ENCODE measurements around the gene PTMS.

PTMS gene

GRCh38 chr12:6777386-6777785 is 11.2 kb downstream of the PTMS start:
- no peak overlapping the region for H2BK12ac ChIP-seq (ENCODE audit: low read length in 2 of 2)
- H3K9ac ChIP-seq (ENCODE audit: low read length) = peak overlapping the region; percentile 78
- no peak overlapping the region for H2BK5ac ChIP-seq (ENCODE audit: low read depth, low read length, poor library complexity, severe bottlenecking)
- H4K91ac ChIP-seq (ENCODE audit: low read length) = no peak overlapping the region
- no peak for DNase-seq
- no peaks in the 10 kb centered on the region for H3K9me3 ChIP-seq (ENCODE audit: control insufficient read depth, low read length)
- H3K27me3 ChIP-seq (ENCODE audit: control insufficient read depth in 1 of 2, insufficient read depth in 1 of 2, low read length in 2 of 2) = peaks cover 29 to 33% of the 10 kb centered on the region in 2 experiments
- WGBS = 99% methylated on average over 5 of the region's 5 CpGs
- peak overlapping the region; percentile 13 for H2BK15ac ChIP-seq (ENCODE audit: low read depth, poor library complexity, severe bottlenecking)
- H3K4me2 ChIP-seq (ENCODE audit: low read length, poor library complexity, severe bottlenecking) = no peak overlapping the region
- peak overlapping the region in 1 of 2 experiments; percentile 7 for H3K4ac ChIP-seq (ENCODE audit: low read depth in 1 of 2, low read length in 2 of 2)
- H3K14ac ChIP-seq (ENCODE audit: low read length in 2 of 2) = no peak overlapping the region
- no peaks in the 10 kb centered on the region for H3K79me1 ChIP-seq (replicated peaks; ENCODE audit: low read length, poor library complexity, severe bottlenecking)
- no peak overlapping the region for H2BK120ac ChIP-seq (ENCODE audit: low read depth, low read length)
- no peak overlapping the region for H3K4me3 ChIP-seq (ENCODE audit: insufficient read depth in 1 of 2, low read depth in 1 of 2, low read length in 2 of 2)
- H2AK5ac ChIP-seq (ENCODE audit: low read length, severe bottlenecking) = no peak overlapping the region
- H3K18ac ChIP-seq (ENCODE audit: low read depth in 1 of 2, low read length in 2 of 2) = no peak overlapping the region
- no peak overlapping the region for H3K23ac ChIP-seq (ENCODE audit: low read length in 2 of 2)
- H3K27ac ChIP-seq (ENCODE audit: low read length, poor library complexity, severe bottlenecking) = no peak overlapping the region
- peaks cover 0 to 16% of the 10 kb centered on the region in 2 experiments for H3K36me3 ChIP-seq (ENCODE audit: control insufficient read depth in 1 of 2, insufficient read depth in 2 of 2, low read depth in 1 of 2, low read length in 2 of 2)
- no peak overlapping the region for H4K8ac ChIP-seq (ENCODE audit: low read length)
- peaks cover 20% of the 10 kb centered on the region for H3K4me1 ChIP-seq (ENCODE audit: control insufficient read depth, insufficient read depth, low read depth, low read length)
- H2AFZ ChIP-seq (ENCODE audit: low read depth, low read length) = no peak overlapping the region

- 24% methylated on average over 14 of the region's 14 CpGs for WGBS
- Histone ChIP-seq H3K4me1 (ENCODE audit: control insufficient read depth, insufficient read depth, low read depth, low read length) (peaks cover 19% of the 10 kb centered on the region), H2BK12ac (ENCODE audit: low read length in 2 of 2) (peak overlapping the region in 1 of 2 experiments; percentile 70), H3K27ac (ENCODE audit: low read length, poor library complexity, severe bottlenecking) (peak overlapping the region; percentile 17), H3K4me3 (ENCODE audit: insufficient read depth in 1 of 2, low read depth in 1 of 2, low read length in 2 of 2) (peak overlapping the region in 1 of 2 experiments; percentile 78), H4K91ac (ENCODE audit: low read length) (no peak overlapping the region), H2AK5ac (ENCODE audit: low read length, severe bottlenecking) (no peak overlapping the region), H3K79me1 (replicated peaks; ENCODE audit: low read length, poor library complexity, severe bottlenecking) (no peaks in the 10 kb centered on the region), H3K4me2 (ENCODE audit: low read length, poor library complexity, severe bottlenecking) (peak overlapping the region; percentile 93), H3K14ac (ENCODE audit: low read length in 2 of 2) (no peak overlapping the region), H2AFZ (ENCODE audit: low read depth, low read length) (no peak overlapping the region), H2BK5ac (ENCODE audit: low read depth, low read length, poor library complexity, severe bottlenecking) (no peak overlapping the region), H3K18ac (ENCODE audit: low read depth in 1 of 2, low read length in 2 of 2) (peak overlapping the region; percentile 11 to 59), H3K36me3 (ENCODE audit: control insufficient read depth in 1 of 2, insufficient read depth in 2 of 2, low read depth in 1 of 2, low read length in 2 of 2) (peaks cover 0 to 13% of the 10 kb centered on the region in 2 experiments), H3K9ac (ENCODE audit: low read length) (peak overlapping the region; percentile 78), H2BK120ac (ENCODE audit: low read depth, low read length) (no peak overlapping the region), H3K23ac (ENCODE audit: low read length in 2 of 2) (no peak overlapping the region), H4K8ac (ENCODE audit: low read length) (peak overlapping the region; percentile 12), H2BK15ac (ENCODE audit: low read depth, poor library complexity, severe bottlenecking) (no peak overlapping the region), H3K27me3 (ENCODE audit: control insufficient read depth in 1 of 2, insufficient read depth in 1 of 2, low read length in 2 of 2) (peaks cover 22 to 29% of the 10 kb centered on the region in 2 experiments), H3K9me3 (ENCODE audit: control insufficient read depth, low read length) (no peaks in the 10 kb centered on the region), H3K4ac (ENCODE audit: low read depth in 1 of 2, low read length in 2 of 2) (peak overlapping the region in 1 of 2 experiments; percentile 65)
- DNase-seq = peak; percentile 61
These were observed 12.0 kb downstream of the PTMS start for GRCh38 chr12:6778217-6778573.

GRCh38 chr12:6778574-6779550 is 12.7 kb downstream of the PTMS start:
- H3K36me3 ChIP-seq (ENCODE audit: control insufficient read depth in 1 of 2, insufficient read depth in 2 of 2, low read depth in 1 of 2, low read length in 2 of 2) = peaks cover 0 to 11% of the 10 kb centered on the region in 2 experiments
- H2AK5ac ChIP-seq (ENCODE audit: low read length, severe bottlenecking) = no peak overlapping the region
- peak overlapping the region in 1 of 2 experiments; percentile 84 for H3K14ac ChIP-seq (ENCODE audit: low read length in 2 of 2)
- no peak overlapping the region for H2BK5ac ChIP-seq (ENCODE audit: low read depth, low read length, poor library complexity, severe bottlenecking)
- peak overlapping the region in 1 of 2 experiments; percentile 65 for H3K4ac ChIP-seq (ENCODE audit: low read depth in 1 of 2, low read length in 2 of 2)
- H3K9ac ChIP-seq (ENCODE audit: low read length) = peak overlapping the region; percentile 78
- 7% methylated on average over 35 of the region's 35 CpGs for WGBS
- H3K18ac ChIP-seq (ENCODE audit: low read depth in 1 of 2, low read length in 2 of 2) = peak overlapping the region; percentile 59 to 90
- no peak overlapping the region for H4K91ac ChIP-seq (ENCODE audit: low read length)
- H3K4me2 ChIP-seq (ENCODE audit: low read length, poor library complexity, severe bottlenecking) = peak overlapping the region; percentile 93
- H3K9me3 ChIP-seq (ENCODE audit: control insufficient read depth, low read length) = no peaks in the 10 kb centered on the region
- H2BK12ac ChIP-seq (ENCODE audit: low read length in 2 of 2) = peak overlapping the region in 1 of 2 experiments; percentile 40
- no peak overlapping the region for H2BK120ac ChIP-seq (ENCODE audit: low read depth, low read length)
- H3K4me3 ChIP-seq (ENCODE audit: insufficient read depth in 1 of 2, low read depth in 1 of 2, low read length in 2 of 2) = peak overlapping the region; percentile 59 to 78
- H3K79me1 ChIP-seq (replicated peaks; ENCODE audit: low read length, poor library complexity, severe bottlenecking) = no peaks in the 10 kb centered on the region
- DNase-seq = peak; percentile 93
- no peak overlapping the region for H2BK15ac ChIP-seq (ENCODE audit: low read depth, poor library complexity, severe bottlenecking)
- peak overlapping the region; percentile 42 for H4K8ac ChIP-seq (ENCODE audit: low read length)
- H3K4me1 ChIP-seq (ENCODE audit: control insufficient read depth, insufficient read depth, low read depth, low read length) = peaks cover 12% of the 10 kb centered on the region
- peak overlapping the region in 1 of 2 experiments; percentile 19 for H3K23ac ChIP-seq (ENCODE audit: low read length in 2 of 2)
- peak overlapping the region; percentile 17 for H3K27ac ChIP-seq (ENCODE audit: low read length, poor library complexity, severe bottlenecking)
- peaks cover 19 to 23% of the 10 kb centered on the region in 2 experiments for H3K27me3 ChIP-seq (ENCODE audit: control insufficient read depth in 1 of 2, insufficient read depth in 1 of 2, low read length in 2 of 2)
- peak overlapping the region; percentile 70 for H2AFZ ChIP-seq (ENCODE audit: low read depth, low read length)

Data from mesenchymal stem cell (in vitro differentiated cells and primary cell).